Cardiac fibroblast (primary cell): ENCODE results near the gene NIPBL.

ENCODE experiments used
- DNase-seq, 2 donors: peaks; one replicate each; pipeline versions ENCODE4 v3.0.0 to v3.0.0-alpha.2; 2010; ENCODE audit warnings: low read depth in 2 of 2
- H3K4me3 ChIP-seq, 2 donors: replicated peaks in 1 of 2; 1 replicate in 1 of 2; 2 replicates in 1 of 2; pipeline ENCODE4 v1.5.1; 2011; ENCODE audit warnings: low read depth in 2 of 2, low read length in 2 of 2, mild to moderate bottlenecking in 2 of 2, moderate library complexity in 1 of 2
- CTCF ChIP-seq: IDR thresholded peaks from one replicate; pipeline ENCODE4 v1.5.1; 2011; ENCODE audit warnings: low read depth, mild to moderate bottlenecking, low read length, inconsistent platforms

NIPBL gene

GRCh38 chr5:36953043-36953442 is 76.5 kb downstream of the NIPBL start:
- DNase-seq, result no peak
- no peak for TF ChIP-seq CTCF

GRCh38 chr5:36957953-36958537 is 81.5 kb downstream of the NIPBL start:
- no peak for TF ChIP-seq CTCF

More at GRCh38 chr5:36953043-36953442, 76.5 kb downstream of the NIPBL start:
- H3K4me3 ChIP-seq, result no peak overlapping the region

GRCh38 chr5:36958612-36959011 is 82.0 kb downstream of the NIPBL start:
- DNase-seq, result no peak
- H3K4me3 ChIP-seq, result no peak overlapping the region
- TF ChIP-seq CTCF, result no peak

More at GRCh38 chr5:36957953-36958537, 81.5 kb downstream of the NIPBL start:
- H3K4me3 ChIP-seq, result no peak overlapping the region
- peak in 1 of 2 donors; percentile 14 for DNase-seq

GRCh38 chr5:36965179-36965578 is 88.6 kb downstream of the NIPBL start:
- no peak for TF ChIP-seq CTCF
- DNase-seq, result no peak
- H3K4me3 ChIP-seq, result no peak overlapping the region

GRCh38 chr5:36969700-36970395 is 93.3 kb downstream of the NIPBL start:
- no peak overlapping the region for H3K4me3 ChIP-seq
- no peak for TF ChIP-seq CTCF
- DNase-seq, result no peak

- no peak overlapping the region for H3K4me3 ChIP-seq
- no peak for DNase-seq
- no peak for TF ChIP-seq CTCF
Measured at GRCh38 chr5:36978196-36978595, 101.6 kb downstream of the NIPBL start.
